HT1080 (cell line): Measurements from ENCODE around the gene RUNX1. TPM values are rescaled to one million over a fixed set of nuclear protein-coding genes. Genes with fewer than 3 reads are reported as not detected.

ENCODE experiments used
- DNase-seq: peaks from one replicate; pipeline ENCODE4 v3.0.0-alpha.2; 2015; ENCODE audit warnings: low read depth
- total RNA-seq: library from RNA; depleted of rRNA; stranded (reverse); fragments of >200 nt; shearing (Covaris generic); gene quantifications from 2 replicates; pipeline ENCODE4 v1.2.3, GENCODE V29; 2014

RUNX1 gene
- total RNA-seq, 1 experiment from 2014 or later = 31.3 TPM

DNA sequence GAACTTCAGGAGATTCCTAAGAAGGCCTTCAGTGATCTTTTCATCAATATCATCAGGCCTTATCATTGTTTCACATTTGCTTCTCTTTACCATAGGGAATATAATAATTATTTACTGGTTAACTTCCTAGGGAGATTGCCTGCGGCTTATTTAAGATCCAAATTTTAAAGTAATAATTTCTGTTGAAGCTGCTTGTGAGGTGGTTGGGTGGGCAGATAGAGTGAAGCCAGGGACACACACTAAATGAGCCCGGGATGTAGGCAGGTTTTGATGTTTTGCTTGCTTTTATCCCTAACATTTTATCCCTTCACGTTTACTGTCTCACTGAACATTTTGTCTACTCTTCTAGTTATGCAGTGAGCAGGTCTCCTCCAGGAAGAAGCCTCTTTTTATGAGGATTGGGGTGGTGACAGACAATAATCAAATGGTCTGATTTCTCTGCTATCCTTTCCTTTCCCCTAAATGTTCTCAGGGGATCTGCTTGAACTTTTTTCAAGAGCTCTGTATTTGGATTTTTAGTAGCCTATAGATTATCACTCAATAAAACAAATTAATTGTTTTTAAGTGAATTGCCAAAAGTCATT is 164.7 kb downstream of the RUNX1 start:
- peak; percentile 30 for DNase-seq

DNA sequence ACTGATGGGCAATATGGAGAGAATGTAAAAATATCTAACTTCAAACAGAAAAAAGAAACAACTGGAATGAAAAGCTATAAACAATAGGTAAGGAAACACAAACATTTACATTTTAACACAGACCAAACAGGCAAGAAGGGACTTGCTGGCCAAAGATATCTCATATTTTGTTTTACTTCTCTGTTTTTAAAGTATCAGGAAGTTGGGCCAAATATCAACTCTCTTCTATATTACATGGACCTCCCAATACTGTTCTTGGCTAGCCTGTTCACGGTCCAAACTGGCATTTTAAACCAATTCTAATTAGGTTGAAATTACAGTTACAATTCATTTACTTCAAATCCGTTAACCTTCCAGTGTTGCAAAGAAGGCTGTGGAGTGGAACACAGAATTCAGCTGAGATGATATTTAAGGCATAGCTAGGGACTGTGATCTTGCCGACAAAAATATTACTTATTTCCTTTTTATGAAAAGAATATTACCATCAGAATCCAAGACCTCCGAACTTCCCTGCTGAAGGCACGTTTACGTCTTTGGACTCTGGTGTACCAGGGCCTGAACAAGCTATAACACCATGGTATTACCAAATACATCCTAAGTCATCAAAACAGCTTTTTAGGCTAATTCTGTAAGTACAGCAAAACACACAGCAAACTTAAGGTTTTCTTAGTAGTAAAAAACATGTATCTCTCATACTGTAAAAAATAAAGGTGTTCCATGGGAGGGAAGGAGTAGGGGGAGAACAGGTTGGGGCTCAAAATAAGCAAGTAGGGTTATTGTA is 165.4 kb downstream of the RUNX1 start:
- no peak for DNase-seq

DNA sequence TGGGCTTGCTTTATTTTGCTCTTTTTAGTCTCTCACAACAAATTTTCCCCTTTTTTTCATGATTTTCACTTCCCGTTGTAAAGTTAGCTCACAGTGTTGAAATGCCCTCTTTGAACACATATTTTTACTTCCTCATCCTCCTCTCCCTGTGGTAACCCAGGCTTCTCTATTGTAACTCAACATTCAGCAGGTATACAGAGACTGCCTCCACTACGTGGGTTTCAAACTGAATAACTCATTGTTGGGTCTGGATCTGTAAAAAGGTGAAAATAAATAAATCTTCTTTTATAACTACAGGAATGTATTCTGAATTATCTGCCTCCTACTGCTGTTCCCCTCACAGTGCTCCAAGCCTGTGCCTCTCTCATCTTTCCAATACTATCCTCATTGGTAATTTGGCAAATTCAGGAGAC is 166.4 kb downstream of the RUNX1 start:
- DNase-seq = peak; percentile 28

DNA sequence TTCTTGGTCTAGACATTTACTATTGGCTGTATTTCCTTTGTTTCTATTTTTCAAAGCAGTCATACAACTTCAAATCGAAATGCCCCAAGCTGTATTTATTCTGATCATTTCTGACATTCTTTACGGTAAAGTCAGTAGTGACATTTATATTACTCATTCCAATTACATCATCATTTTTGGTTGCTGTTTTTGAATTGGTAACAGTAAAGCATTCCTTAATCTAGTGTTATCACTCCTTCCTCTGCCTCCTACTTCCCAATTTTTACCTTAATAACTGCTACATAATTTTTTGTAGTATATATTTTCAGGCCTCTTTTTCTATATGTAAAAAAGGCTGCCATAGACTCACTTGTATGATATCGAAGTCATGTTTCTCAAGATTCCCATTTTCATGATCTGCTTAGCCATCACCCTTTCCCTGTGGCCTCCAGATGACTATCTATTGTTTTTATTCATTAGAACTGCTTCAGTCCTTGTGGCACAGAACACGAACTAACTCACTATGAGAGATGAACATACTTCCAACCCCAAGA is 167.2 kb downstream of the RUNX1 start:
- DNase-seq = peak; percentile 88

DNA sequence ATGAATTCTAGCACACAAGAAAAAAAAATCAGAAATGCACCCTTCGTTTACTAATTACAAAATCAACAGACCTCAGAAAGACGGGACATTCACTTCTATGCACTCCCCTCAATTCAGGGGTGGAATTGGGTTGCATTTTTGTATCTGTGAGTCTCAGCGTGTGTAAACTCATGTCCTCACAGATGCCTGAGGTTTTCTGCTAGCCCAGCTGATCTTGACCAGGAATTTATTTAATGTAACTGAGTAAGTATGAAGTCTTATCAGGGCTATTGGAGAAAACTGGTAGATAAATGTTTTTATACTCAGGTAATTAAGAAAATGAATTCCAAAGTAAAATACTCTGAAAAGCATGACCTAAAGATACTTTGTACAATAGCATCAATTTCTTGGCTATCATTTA is 167.7 kb downstream of the RUNX1 start:
- no peak for DNase-seq

DNA sequence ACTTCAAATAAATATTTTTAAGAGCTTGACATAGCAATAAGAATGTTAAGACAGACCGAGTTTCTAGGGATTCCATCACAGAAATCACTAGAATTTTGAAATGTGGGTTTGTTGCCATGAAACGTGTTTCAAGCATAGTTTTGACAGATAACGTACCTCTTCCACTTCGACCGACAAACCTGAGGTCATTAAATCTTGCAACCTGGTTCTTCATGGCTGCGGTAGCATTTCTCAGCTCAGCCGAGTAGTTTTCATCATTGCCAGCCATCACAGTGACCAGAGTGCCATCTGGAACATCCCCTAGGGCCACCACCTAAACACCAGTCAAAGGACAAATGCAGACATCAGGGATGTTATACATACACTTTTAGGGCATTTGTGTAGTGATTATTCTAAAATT is 168.7 kb downstream of the RUNX1 start:
- no peak for DNase-seq

DNA sequence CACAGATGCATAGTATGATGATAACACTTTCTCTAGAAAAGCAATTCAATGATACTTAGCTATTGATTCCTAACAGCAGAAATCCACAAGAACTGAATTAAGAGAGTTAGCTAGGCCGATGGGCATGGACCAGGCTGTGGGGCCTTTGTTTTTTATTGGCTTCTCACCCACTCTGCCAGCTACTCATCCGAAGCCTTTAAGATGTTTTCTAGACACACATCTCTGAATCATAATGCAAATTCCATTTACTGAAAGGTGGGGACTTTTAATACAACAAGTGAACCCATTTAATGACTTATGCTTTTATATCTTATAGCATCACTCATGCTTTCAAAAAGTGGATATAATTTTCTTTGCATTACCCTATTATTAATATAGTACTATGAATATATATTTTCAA is 170.2 kb downstream of the RUNX1 start:
- DNase-seq = no peak

DNA sequence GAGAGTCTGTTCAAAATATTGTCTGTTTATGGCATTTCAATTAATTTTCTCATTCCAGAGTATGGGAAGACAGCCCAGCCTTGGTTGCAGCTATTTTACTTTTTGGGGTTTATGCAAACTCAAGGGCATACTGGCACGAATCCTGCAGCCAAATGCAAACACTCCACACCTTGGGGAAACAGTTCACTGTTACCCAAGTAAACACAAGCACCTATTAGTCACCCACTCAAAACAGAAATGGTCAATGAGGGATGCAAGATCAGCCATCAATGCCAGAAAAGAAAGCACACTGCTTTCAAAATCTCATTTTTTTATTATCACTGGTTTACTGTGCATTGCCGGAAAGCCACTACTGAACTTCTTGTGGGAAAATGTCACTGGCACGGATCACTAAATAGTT is 170.6 kb downstream of the RUNX1 start:
- no peak for DNase-seq

DNA sequence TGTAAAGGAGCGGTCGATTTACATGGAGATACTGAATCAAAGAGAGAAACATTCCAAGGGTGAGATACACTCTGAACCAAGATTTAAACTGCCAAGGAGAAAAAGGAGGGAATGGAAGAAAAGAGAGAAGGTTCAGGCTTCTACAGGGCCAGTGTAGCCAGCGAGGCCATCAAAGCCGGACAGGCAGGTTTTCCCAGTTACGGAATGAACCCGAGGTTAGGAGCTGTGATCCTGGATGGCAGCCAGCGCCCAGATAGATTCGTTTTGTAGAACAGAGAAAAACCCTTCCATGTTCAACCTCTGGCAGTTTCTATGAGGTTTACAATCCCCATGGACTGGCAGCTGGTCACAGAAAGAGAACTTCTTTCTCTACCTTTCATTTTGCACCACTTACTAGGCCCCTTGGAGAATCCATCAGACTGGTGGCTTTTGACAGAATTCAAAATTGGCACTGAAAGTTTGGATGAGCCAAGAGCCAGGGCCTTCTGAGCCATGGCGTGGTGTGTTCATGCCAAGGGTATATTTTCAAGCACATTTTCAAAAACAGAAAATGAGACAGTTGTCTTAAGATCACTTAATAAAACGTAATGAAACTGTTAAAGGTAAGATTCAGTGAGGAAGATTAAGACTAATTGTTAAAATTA is 171.5 kb downstream of the RUNX1 start:
- no peak for DNase-seq

DNA sequence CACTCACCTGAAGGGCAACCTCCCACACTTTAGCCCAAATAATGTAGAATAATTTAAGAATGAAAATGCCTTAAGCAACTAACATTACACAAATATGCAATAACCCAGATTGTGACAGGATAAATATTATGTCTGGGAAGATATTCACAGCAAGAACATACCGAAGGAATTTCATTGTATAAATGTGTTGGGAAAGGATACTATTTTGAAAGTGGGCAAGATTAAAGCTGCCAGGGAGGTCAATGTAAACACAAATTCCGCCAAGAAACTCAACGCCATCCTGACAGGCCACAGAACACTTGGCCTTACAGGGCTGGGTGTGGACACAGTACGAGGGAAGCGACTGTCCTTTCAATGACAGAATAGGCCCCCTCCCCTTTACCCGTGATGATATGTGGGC is 173.3 kb downstream of the RUNX1 start:
- DNase-seq = no peak

DNA sequence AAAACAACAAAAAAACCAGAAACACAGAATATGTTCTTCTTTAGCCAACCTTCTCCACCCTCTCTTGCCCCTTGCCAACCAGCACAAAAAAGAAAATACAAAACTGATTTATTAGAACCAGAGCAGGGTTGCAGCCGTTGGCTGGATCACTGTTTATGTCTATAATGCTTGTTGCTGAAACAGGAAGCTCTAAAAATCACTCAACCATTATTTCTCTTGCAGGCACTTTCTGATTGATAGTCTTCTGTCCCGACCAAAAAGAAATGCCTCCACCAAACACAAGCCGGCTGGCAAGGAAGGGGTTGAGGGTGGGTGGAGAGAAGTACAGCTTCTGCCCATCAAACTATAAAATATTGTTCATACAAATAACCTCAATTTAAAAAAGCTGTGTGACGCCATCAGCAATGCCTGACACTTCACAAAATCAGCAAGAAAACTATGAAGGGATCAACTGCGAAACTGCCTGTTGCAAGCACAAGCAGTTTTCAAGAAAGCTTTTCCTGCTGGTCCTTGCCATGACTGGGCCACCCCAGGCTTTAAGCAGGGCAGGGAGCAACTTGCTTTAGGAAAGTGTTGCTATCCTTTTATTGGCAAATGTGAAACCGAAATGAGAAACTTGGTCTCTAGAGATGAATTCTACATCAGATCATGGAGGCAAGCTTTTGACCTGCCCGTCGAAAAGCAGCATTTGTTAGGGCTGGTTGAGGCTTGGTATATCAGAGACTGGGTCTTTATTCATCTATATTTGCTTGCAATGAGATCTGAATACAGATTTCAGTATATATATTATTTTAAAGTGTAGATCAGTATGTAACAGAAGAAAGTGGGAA is 174.2 kb downstream of the RUNX1 start:
- no peak for DNase-seq

DNA sequence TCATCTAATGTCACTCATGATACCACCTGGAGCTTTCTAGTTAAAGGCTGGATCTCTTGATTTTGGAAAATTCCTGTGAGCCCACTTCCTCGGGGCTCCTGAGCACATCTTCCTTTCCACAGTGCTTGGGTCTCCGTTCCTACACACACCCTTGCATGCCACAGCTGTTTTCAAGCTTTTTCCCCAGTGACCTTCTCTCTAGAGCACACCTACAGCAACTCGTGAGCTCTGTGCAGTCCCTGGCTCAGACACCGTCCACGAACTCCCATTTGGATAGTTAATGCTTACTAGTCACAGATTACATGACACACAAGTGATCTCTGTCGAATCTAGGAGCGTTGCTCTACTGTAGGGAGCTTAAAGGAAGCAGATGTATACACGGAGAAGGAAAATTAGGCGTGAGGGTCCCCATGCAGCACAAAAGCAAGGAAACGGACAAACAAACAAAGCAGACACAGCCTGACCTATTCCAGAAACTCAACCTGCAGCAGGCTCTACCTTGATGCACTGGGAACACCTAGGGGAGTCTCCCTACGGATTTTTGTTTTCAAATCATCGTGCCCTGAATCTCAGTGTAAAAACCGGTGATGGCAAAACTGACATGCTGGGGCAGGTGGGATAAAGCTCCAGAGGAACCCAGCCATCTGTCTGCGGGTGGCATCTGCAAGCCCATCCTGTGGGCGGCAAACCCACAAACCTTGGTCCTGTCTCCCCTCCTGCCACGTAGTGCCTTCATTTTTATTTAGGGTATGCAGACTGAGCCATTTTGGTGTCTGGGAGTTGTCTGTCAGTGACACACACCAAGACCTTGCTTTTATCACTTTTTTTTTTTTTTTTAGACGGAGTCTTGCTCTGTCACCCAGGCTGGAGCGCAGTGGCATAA is 177.8 kb downstream of the RUNX1 start:
- no peak for DNase-seq

DNA sequence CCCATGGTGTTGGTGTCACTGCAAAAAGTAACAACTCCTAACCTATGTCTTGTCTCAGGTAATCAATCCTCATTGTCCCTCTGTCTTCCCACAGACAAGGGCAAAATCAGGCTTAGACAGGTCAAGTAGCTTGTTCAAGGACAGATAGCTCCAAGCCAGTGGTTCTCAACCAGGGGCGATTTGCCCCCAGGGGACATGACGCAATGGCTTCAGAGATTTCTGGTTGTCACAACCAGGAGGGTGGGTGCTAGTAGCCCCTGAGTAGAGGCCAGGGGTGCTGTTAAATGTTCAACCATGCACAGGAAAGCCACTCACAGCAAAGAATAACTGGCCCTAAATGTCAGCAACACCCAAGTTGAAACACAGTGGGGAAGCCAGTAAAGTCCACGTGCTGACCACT is 178.9 kb downstream of the RUNX1 start:
- no peak for DNase-seq

DNA sequence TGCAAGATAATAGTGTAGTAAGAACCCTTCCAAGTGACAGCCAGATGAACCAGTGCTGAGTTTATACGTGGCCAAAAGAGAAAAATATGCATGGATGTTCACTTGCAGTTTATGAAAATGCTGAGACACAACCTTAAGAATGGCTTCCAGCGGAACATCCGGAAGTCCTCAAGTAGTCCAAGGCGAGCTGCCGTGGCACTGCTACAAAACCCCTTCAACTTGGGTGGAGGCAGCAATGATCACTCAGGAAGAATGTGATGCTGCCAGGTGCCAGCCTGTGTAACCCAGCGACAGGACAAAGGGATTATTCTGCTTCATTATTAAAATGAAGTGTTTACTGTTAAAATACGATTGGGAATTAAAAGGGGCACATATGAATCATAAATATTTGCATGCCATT is 179.6 kb downstream of the RUNX1 start:
- DNase-seq = no peak

DNA sequence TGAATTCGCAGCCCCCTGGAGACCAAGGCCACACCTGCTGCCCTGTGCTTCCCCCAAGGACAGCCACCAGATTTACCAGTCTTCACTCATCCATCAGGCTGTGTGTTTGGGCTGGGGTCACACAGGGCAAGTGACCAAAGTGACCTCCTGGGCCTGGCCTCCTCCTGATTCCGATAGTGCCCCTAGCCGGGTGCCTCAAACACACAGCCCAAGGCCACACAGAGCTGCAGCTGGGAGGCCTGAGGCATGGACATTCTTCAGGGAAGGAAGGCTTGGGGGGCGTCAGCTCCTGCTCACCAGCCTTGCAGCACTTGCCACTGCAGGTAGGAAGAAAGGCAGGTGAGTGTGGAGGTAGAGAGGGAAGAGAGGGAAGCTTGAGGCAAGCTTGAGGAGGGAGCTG is 181.3 kb downstream of the RUNX1 start:
- DNase-seq = no peak

DNA sequence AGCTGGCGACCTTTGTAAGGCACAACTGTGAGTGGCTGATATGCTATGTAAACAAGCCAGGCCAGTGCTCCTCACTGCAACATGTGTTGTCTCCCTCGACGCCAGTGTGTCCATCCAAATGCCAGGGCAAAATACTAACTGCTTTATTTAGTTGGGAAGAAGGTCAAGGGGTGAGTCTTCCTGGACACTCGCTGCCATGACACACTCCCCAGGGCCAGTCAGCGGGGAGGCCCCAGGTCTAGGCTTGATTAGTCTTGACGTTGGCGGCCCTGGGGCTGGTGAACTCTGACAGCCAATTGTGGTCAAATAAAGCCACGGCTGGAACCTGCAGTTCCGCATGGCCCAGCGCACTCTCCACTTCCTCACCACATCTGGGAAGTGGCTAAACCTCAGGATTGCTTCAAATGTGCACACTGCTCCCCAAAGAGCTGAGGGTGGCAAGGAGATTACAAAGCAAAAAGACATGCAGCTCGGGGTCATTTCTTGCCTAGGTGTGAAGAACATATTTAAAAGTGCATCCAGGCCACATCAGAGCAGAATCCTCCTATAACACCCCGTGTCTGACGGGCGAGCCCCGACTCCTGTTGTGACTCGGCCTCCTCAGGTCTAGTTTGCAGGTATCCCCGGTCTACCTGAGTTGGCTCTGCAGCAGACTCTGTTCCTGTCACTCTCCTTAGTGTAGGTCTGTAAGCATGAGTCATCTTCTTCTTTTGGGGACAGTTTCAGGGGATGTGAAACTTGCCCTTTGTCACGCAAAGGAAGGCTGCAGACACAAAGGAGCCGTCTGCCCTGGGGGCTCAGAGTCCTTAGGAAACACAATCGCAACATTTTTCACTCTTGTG is 183.5 kb downstream of the RUNX1 start:
- no peak for DNase-seq

DNA sequence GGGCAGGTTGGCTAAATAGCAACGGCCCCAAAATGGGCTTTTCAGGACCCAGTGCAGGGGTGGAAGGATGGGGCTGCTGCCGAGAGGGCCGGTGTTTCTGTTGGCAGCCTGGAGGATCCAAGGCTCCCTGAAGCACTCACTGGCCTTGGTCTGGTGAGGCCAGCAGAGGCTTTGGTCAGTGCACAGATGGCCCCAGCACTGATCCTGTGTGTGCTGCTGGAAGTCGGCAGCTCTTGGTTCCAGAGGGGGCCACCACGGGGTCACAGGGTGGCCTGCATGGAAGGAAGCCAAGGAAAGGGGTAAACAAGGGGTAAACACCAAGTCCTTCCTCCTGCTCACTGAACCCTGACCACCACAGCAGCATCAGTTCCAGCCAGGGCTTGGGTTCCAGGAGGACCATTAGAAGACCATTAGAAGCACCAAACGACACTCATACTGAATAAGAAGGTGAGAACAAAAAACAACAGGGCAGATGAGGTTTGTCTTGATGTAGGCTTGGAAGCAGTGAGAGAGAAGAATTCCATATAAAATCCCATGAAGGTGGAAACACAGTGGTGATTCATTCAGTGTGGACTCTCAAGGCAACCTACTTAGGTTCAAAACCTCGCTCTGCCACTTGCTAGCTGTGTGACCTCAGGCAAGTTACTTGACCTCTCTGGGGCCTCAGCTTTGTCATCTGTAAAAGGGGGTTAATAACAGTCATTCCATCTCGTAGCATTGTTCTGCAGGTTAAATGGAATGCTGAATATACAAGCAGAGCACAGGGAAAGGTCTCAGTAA is 184.5 kb downstream of the RUNX1 start:
- DNase-seq = no peak

DNA sequence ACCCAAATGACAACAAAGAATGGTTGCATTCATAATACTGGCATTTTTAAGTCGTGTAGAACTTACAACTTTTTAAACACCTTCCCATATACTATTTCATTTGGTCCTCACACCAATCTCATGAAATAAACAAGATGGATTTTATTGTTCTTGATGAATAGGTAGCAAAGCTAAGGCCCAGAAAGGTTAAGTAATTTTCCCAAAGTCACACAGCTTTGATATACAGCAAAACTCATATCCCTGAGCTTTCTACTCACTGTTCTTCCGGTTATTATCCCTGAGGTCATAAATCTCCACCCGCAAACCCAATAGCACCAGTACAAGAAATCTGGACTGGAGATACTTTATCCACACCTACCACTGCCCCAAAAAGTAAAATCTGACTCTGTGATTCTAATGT is 186.2 kb downstream of the RUNX1 start:
- no peak for DNase-seq

DNA sequence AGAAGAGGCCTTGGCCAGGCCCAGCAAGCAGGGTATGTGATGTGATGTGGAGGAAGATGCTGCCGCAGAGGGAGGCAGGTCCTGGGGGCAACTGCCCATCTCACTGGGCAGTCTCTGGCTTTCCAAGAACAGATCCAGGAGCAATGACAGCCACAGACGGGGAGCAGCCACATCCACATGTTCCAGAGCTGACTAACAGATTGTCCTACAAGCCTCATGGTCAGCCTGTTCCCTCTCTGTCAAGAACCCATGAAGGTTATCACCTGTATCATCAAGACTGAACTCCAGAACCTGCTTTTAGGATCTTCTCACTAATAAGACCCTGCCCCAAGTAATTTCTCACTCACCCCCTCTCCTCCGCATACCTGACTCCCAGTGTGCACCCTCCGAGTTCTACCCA is 187.8 kb downstream of the RUNX1 start:
- no peak for DNase-seq
